Suppressor macrophage treated with lipopolysaccharide for 1 hour (primary cell): ENCODE measurements around the gene LHX6.

Source experiments
- DNase-seq, 3 donors: peaks; one replicate each; pipeline ENCODE4 v3.0.0-alpha.2; 2020 to 2022

LHX6 gene

GRCh38 chr9:122234022-122234748 lies 5.4 kb upstream of the LHX6 start:
- DNase-seq: no peak

GRCh38 chr9:122232796-122233306 lies 4.1 kb upstream of the LHX6 start:
- no peak for DNase-seq

GRCh38 chr9:122229485-122229837 lies 704 bp upstream of the LHX6 start:
- DNase-seq: no peak

- peak in 1 of 3 donors; percentile 24 for DNase-seq
These were observed 578 bp downstream of the LHX6 start for GRCh38 chr9:122228191-122228567.

- no peak for DNase-seq
These were observed 1.2 kb downstream of the LHX6 start for GRCh38 chr9:122227575-122227900.

GRCh38 chr9:122226758-122227574 lies 1.8 kb downstream of the LHX6 start:
- no peak for DNase-seq

- no peak for DNase-seq
These were observed 2.5 kb downstream of the LHX6 start for GRCh38 chr9:122226142-122226757.

- no peak for DNase-seq
These were observed 3.2 kb downstream of the LHX6 start for GRCh38 chr9:122225312-122226141.

GRCh38 chr9:122223435-122223834 lies 5.3 kb downstream of the LHX6 start:
- DNase-seq: no peak

GRCh38 chr9:122222791-122223190 lies 6.0 kb downstream of the LHX6 start:
- DNase-seq: peak; percentile 58 to 72 (median 60)

GRCh38 chr9:122221183-122221811 lies 7.5 kb downstream of the LHX6 start:
- DNase-seq: no peak

- DNase-seq: no peak
These were observed 8.0 kb downstream of the LHX6 start for GRCh38 chr9:122220673-122221182.

GRCh38 chr9:122219856-122220672 lies 8.7 kb downstream of the LHX6 start:
- peak in 2 of 3 donors; percentile 16 to 44 for DNase-seq

GRCh38 chr9:122218935-122219855 lies 9.6 kb downstream of the LHX6 start:
- peak in 2 of 3 donors; percentile 12 to 31 for DNase-seq

- DNase-seq: no peak
These were observed 10.5 kb downstream of the LHX6 start for GRCh38 chr9:122218071-122218934.

- DNase-seq: no peak
These were observed 11.1 kb downstream of the LHX6 start for GRCh38 chr9:122217640-122218039.

- DNase-seq: no peak
These were observed 11.8 kb downstream of the LHX6 start for GRCh38 chr9:122216798-122217418.

GRCh38 chr9:122216138-122216797 lies 12.5 kb downstream of the LHX6 start:
- no peak for DNase-seq
